Measurements from ENCODE around the gene SMURF2. TPM values are rescaled to one million over a fixed set of nuclear protein-coding genes. Genes with fewer than 3 reads are reported as not detected.
A peak's percentile ranks its signal among the peaks of the same experiment; 100 is the strongest.

Gene SMURF2
- total RNA-seq, 4 donors from 2014 or later: 18.4 to 92.0 (median 37.3) TPM

- DNase-seq: no peak
- H3K27me3 ChIP-seq: no peaks in the 10 kb centered on the region
- H3K9me3 ChIP-seq: no peaks in the 10 kb centered on the region
- intact Hi-C loops (cut with DNase I; ENCODE audit: low total_unique reads): no loop called here
- peak overlapping the region; percentile 79 to 87 for H3K27ac ChIP-seq
- H3K4me3 ChIP-seq: peak overlapping the region; percentile 73 to 79
- H3K4me1 ChIP-seq: peaks cover 6 to 8% of the 10 kb centered on the region in 2 donors
- TF ChIP-seq, protein P1, sequence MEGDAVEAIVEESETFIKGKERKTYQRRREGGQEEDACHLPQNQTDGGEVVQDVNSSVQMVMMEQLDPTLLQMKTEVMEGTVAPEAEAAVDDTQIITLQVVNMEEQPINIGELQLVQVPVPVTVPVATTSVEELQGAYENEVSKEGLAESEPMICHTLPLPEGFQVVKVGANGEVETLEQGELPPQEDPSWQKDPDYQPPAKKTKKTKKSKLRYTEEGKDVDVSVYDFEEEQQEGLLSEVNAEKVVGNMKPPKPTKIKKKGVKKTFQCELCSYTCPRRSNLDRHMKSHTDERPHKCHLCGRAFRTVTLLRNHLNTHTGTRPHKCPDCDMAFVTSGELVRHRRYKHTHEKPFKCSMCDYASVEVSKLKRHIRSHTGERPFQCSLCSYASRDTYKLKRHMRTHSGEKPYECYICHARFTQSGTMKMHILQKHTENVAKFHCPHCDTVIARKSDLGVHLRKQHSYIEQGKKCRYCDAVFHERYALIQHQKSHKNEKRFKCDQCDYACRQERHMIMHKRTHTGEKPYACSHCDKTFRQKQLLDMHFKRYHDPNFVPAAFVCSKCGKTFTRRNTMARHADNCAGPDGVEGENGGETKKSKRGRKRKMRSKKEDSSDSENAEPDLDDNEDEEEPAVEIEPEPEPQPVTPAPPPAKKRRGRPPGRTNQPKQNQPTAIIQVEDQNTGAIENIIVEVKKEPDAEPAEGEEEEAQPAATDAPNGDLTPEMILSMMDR (IDR thresholded peaks at IDR 0.05): no peak
- TF ChIP-seq POLR2A (IDR thresholded peaks at IDR 0.05): no peak
- H3K36me3 ChIP-seq: no peaks in the 10 kb centered on the region
Observed at GRCh38 chr17:64496348-64496785, 165.7 kb downstream of the SMURF2 start.

Small RNA genes within 50 kb of the gene (microRNA-seq; reads per million reads assigned to microRNA genes)
- gene MIR3064 (ENCODE audit: borderline microRNAs expressed, borderline replicate concordance) (5.4 reads per million, percentile 5 among the genes with 10 or more reads in this experiment), gene MIR5047 (ENCODE audit: borderline microRNAs expressed, borderline replicate concordance) (not detected)

Small RNA genes within 50 kb of the gene (small RNA-seq; reads per million reads assigned to genes)
- gene AC009994.1: not detected

Other genes with a start within 250 kb of the SMURF2 start
- gene MILR1, start 213.2 kb downstream of the SMURF2 start, total RNA-seq: 1 to 10 TPM in 3 of 4 donors, under 1 TPM in 1; 0.59 to 9.5 (median 3.8) TPM
- gene POLG2, start 165.3 kb downstream of the SMURF2 start, total RNA-seq: 10 to 100 TPM in 3 of 4 donors, 1 to 10 TPM in 1; 2.4 to 41.8 (median 17.8) TPM
- 100 to 1,000 TPM; 576 to 943 (median 602) TPM for gene DDX5, start 156.0 kb downstream of the SMURF2 start, total RNA-seq
- 10 to 100 TPM; 34.8 to 100.0 (median 69.8) TPM for gene CEP95, start 155.3 kb downstream of the SMURF2 start, total RNA-seq

All from uterus (tissue), 4 donors.